IPS-15b (cell line): Measurements from ENCODE around the gene BDH1.

ENCODE experiments used
- H3K27me3 ChIP-seq: one replicate; pipeline ENCODE4 v1.6.1; 2013; ENCODE audit warnings: low read length; ENCODE audit not compliant: control insufficient read depth, insufficient read depth
- H3K36me3 ChIP-seq: one replicate; pipeline ENCODE4 v1.6.1; 2013; ENCODE audit warnings: low read length; ENCODE audit not compliant: control insufficient read depth, insufficient read depth
- H3K4me1 ChIP-seq: one replicate; pipeline ENCODE4 v1.6.1; 2013; ENCODE audit warnings: mild to moderate bottlenecking, low read length; ENCODE audit not compliant: control insufficient read depth, insufficient read depth
- H3K4me3 ChIP-seq: one replicate; pipeline ENCODE4 v1.5.1; 2013; ENCODE audit warnings: low read depth, low read length
- H3K9ac ChIP-seq: one replicate; pipeline ENCODE4 v1.6.1; 2013; ENCODE audit warnings: low read depth, mild to moderate bottlenecking, low read length
- H3K9me3 ChIP-seq: one replicate; pipeline ENCODE4 v1.6.1; 2013; ENCODE audit warnings: mild to moderate bottlenecking, low read length; ENCODE audit not compliant: control insufficient read depth, insufficient read depth

Gene BDH1

DNA sequence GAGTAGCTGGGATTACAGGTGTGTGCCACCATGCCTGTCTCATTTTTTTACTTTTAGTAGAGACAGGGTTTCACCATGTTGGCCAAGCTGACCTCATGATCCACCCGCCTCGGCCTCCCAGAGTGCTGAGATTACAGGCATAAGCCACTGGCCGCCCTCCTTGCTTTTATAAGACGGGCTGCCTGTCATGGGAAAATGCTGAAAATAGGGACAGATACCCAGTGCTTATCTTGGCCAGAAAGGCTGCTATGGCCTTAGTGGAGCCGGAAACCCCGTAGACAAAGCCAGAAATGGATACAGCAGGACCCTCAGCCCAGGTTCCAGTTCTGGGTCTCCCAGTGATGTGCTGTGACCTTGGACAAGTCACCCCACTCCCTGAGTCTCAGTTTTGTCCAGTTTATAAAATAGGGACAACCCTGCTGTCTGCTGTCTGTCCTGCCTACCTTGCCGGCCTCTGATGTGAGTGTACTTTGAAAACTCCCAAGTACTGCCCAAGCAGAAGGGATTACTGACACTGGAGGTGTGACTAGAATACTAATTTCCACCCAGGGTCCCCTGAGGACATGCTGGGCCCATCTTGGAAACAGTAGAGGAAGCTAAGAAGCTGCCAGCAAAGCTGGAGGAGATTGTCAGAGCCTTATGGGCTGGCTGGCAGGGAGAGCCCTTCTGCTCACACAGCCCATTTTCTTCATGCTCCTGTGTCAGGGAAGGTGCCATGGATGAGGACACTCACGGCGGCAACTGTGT, 59.6 kb downstream of the BDH1 start:
- H3K4me3 ChIP-seq: no peak overlapping the region
- no peaks in the 10 kb centered on the region for H3K4me1 ChIP-seq
- no peaks in the 10 kb centered on the region for H3K9me3 ChIP-seq
- H3K9ac ChIP-seq: no peak overlapping the region
- H3K36me3 ChIP-seq: peaks cover 3% of the 10 kb centered on the region
- H3K27me3 ChIP-seq: no peaks in the 10 kb centered on the region

- Histone ChIP-seq H3K4me3 (no peak overlapping the region), H3K36me3 (peaks cover 3% of the 10 kb centered on the region), H3K4me1 (no peaks in the 10 kb centered on the region), H3K9me3 (no peaks in the 10 kb centered on the region), H3K9ac (no peak overlapping the region), H3K27me3 (no peaks in the 10 kb centered on the region)
These were observed 60.3 kb downstream of the BDH1 start for GRCh38 chr3:197495499-197495898.

DNA sequence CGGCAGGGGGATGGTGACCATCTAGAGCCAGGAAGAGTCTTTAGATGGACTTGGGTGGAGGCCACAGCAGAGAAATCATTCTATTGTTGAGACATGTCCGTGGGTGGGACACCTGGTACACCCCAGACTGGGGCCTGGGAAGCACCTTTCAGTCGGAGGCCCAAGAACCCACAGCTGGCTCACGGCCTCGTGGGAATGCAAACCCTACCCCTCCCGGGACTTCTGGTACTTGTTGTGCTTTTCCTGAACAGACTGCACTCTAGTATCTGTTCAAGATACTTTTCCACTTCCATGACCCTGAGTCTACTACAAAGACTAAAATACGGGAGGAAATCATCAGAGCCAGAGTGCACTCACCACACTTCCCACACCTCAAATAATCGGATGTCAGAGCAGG, 60.7 kb downstream of the BDH1 start:
- no peak overlapping the region for H3K9ac ChIP-seq

DNA sequence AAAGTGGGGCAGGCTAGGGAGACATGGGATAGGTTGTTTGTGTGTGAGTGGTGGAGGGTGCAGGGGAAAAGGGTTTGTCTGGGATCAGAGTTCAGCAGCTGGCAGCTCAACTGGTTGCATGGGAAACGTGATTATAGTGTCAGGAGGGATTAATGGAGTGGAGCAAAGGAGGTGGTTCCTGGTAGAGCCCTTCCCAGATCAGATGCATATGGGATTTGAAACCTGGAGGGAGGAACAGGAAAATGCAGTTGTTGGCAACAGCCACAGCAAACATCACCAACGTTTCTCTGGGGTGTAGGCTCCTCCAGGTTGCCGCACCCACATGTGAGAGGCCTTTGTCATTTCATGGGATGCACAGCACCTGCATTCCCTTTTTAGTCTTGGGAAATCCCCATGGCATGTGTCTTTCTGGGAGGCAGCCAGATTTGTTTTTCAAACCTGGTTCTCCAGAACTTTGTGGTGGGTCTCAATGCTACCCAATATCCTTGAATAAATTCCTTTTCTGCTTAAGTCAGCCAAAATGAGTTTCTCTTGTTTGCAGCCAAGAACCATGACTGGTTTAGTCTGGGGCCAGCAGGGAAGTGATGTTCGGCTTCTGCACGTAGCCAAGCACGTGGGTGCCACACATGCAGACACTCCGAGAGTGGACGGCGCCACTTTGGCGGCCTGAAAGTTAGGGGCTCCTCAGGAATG, 61.3 kb downstream of the BDH1 start:
- Histone ChIP-seq H3K36me3 (peaks cover 3% of the 10 kb centered on the region), H3K27me3 (no peaks in the 10 kb centered on the region), H3K4me3 (no peak overlapping the region), H3K9me3 (no peaks in the 10 kb centered on the region), H3K9ac (no peak overlapping the region), H3K4me1 (peaks cover 3% of the 10 kb centered on the region)

More for the DNA sequence above, 60.7 kb downstream of the BDH1 start:
- Histone ChIP-seq H3K9me3 (no peaks in the 10 kb centered on the region), H3K4me3 (no peak overlapping the region), H3K27me3 (no peaks in the 10 kb centered on the region), H3K36me3 (peaks cover 3% of the 10 kb centered on the region), H3K4me1 (peaks cover 2% of the 10 kb centered on the region)

- Histone ChIP-seq H3K36me3 (no peaks in the 10 kb centered on the region), H3K27me3 (no peaks in the 10 kb centered on the region), H3K9me3 (no peaks in the 10 kb centered on the region), H3K4me3 (no peak overlapping the region), H3K4me1 (peaks cover 3% of the 10 kb centered on the region), H3K9ac (no peak overlapping the region)
These were observed 62.7 kb downstream of the BDH1 start for GRCh38 chr3:197493049-197493448.

- H3K27me3 ChIP-seq: no peaks in the 10 kb centered on the region
- H3K9me3 ChIP-seq: no peaks in the 10 kb centered on the region
- H3K36me3 ChIP-seq: no peaks in the 10 kb centered on the region
- H3K4me3 ChIP-seq: no peak overlapping the region
- no peak overlapping the region for H3K9ac ChIP-seq
- H3K4me1 ChIP-seq: peaks cover 3% of the 10 kb centered on the region
These were observed 63.7 kb downstream of the BDH1 start for GRCh38 chr3:197491923-197492664.

DNA sequence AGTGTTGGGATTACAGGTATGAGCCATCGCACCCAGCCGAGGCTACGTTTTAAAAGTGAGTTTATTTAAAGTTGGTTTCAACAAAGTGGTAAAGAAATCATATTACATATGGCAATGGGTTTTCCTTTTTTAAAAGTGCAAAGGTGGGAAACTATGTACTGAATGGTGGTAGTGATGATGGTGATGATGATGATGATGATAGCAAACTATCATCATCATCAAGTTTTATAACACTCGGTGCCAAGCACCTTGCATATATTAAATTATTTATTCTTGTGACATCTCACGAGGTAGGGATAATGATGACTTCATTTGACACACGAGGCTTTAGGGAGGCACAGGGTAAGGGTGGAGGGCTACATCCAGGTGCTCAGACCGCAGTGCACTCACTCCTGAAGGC, 64.3 kb downstream of the BDH1 start:
- no peak overlapping the region for H3K4me3 ChIP-seq
- no peaks in the 10 kb centered on the region for H3K9me3 ChIP-seq
- H3K36me3 ChIP-seq: no peaks in the 10 kb centered on the region
- H3K9ac ChIP-seq: no peak overlapping the region
- H3K4me1 ChIP-seq: peaks cover 3% of the 10 kb centered on the region
- no peaks in the 10 kb centered on the region for H3K27me3 ChIP-seq

- H3K4me1 ChIP-seq: peaks cover 3% of the 10 kb centered on the region
- H3K27me3 ChIP-seq: no peaks in the 10 kb centered on the region
- H3K36me3 ChIP-seq: no peaks in the 10 kb centered on the region
- no peaks in the 10 kb centered on the region for H3K9me3 ChIP-seq
- H3K9ac ChIP-seq: no peak overlapping the region
- no peak overlapping the region for H3K4me3 ChIP-seq
These were observed 65.4 kb downstream of the BDH1 start for GRCh38 chr3:197490098-197491058.

DNA sequence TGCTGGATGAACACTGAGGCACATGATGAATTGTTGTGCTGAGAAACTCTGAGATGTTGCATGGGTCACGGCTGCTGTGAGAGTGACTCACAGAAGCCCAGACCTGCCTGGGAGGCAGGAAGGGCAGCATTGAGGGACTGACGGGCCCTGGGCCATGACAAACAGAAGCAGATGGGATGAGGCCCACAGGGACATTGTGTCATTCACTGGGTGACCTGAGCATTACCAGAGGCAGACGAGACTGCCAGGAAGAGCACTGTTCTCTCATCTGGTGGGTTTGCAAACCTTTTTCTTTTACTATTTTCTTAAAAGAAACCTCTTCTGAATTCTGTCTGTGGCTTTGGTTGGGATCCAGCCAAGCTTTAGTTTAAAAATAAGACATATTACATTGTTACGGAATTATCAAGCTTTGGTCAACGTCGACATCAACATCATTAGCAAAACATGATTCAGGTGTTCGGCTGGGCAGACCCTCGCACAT, 67.8 kb downstream of the BDH1 start:
- Histone ChIP-seq H3K9ac (no peak overlapping the region), H3K9me3 (no peaks in the 10 kb centered on the region), H3K4me1 (peaks cover 3% of the 10 kb centered on the region), H3K36me3 (no peaks in the 10 kb centered on the region), H3K4me3 (no peak overlapping the region), H3K27me3 (no peaks in the 10 kb centered on the region)

DNA sequence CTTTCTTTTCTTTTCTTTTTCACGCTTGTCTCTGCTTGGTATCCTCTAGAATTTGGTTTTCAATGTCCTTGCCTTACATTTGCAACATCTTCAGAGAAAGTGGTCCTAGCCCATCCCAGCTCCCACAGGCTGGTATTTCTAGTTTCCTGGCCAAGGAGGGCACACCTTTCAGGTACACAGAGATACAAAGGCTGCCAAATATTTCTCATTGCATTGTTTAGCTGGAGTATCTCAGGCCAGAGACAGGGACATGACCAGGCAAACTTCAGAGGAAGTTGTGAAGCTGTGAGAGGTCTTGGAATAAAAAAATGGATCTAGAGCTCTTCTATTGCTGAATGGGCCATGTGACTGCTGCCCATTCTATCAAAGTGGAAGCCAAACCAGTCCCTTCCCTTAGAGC, 68.9 kb downstream of the BDH1 start:
- no peak overlapping the region for H3K4me3 ChIP-seq
- H3K9me3 ChIP-seq: no peaks in the 10 kb centered on the region
- H3K4me1 ChIP-seq: peaks cover 11% of the 10 kb centered on the region
- H3K27me3 ChIP-seq: no peaks in the 10 kb centered on the region
- no peak overlapping the region for H3K9ac ChIP-seq
- H3K36me3 ChIP-seq: no peaks in the 10 kb centered on the region

DNA sequence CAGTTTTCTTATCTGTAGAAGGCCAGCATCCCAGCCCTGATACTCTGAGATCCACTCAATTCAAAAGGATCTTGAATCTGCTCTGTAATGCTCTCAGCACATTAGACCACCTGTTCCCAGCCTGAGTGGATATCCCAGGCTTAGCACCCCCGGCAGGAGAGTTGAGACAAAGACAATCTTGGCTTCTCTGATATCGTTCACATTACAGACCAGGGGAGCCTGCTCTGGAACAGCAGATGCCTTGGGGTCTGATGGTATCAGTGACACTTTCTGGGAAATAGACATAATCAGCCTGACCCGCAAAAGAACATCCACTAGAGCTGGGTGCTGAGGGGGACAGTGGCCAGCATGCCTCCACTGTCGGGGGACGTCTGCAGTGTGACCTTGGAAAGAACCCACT, 70.6 kb downstream of the BDH1 start:
- H3K27me3 ChIP-seq: no peaks in the 10 kb centered on the region
- H3K36me3 ChIP-seq: no peaks in the 10 kb centered on the region
- H3K9ac ChIP-seq: no peak overlapping the region
- no peaks in the 10 kb centered on the region for H3K9me3 ChIP-seq
- H3K4me3 ChIP-seq: no peak overlapping the region
- peaks cover 12% of the 10 kb centered on the region for H3K4me1 ChIP-seq
